Measurements from ENCODE around the gene SLC22A23.

DNA sequence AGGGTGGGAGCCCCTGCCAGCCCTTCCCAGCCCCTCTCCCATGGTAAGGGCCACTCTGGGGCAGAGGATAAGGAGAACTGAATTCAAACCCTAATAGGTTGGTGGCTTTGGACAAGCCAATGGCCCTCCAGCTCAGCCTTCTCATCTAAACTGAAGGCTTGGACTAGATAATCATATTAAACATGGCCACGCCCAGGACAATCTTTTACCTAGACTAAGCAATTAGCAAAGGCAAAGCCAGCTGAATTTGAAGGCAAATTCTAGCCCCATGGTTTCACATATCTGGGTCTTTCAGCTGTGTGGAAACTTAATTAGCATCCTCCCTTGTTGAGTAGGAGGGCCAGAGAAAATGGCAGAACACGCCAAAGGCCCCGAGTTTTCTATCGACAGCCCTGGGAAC, 10.7 kb downstream of the SLC22A23 start:
- no peak for TF ChIP-seq POLR2A (IDR thresholded peaks at IDR 0.05; ENCODE audit: low read depth, low read length)
- TF ChIP-seq TAF1 (IDR thresholded peaks at IDR 0.05; ENCODE audit: borderline replicate concordance, low read depth, low read length), result no peak
- no peak for TF ChIP-seq POLR2AphosphoS5 (IDR thresholded peaks at IDR 0.05; ENCODE audit: low read depth, low read length)

All from GM12892 (cell line).